Stimulated activated CD8-positive, alpha-beta memory T cell treated with anti-CD3 and anti-CD28 coated beads, Interleukin-2, amount 100 ng/mL, for 48 hours (primary cell): ENCODE data around the gene FBXO28.
A peak's percentile ranks its signal among the peaks of the same experiment; 100 is the strongest.

Experiments
- DNase-seq, 2 donors: peaks; one replicate each; pipeline ENCODE4 v3.0.0-alpha.2; 2020; ENCODE audit warnings: low read depth in 2 of 2

Gene FBXO28

GRCh38 chr1:224157316-224157715 lies 43.4 kb downstream of the FBXO28 start:
- DNase-seq: no peak

- no peak for DNase-seq
Observed at GRCh38 chr1:224159541-224159940, 45.6 kb downstream of the FBXO28 start.

GRCh38 chr1:224160171-224160682 lies 46.3 kb downstream of the FBXO28 start:
- DNase-seq: no peak

DNA sequence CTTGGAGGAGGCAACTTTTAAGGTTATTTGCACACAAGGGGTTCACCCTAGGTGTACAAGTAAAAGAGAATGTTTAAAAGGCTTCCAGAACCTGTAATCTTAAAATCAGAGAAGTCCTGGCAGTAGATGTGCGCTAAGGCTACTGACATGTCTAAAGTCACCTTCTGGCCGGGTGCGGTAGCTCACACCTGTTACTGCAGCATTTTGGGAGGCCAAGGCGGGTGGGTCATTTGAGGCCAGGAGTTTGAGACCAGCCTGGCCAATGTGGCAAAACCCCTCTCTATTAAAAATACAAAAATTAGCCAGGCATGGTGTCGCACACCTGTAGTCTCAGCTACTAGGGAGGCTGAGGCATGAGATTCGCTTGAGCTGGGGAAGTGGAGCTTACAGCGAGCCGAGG lies 48.9 kb downstream of the FBXO28 start:
- DNase-seq: no peak

- DNase-seq: no peak
Observed at GRCh38 chr1:224163311-224163710, 49.4 kb downstream of the FBXO28 start.

DNA sequence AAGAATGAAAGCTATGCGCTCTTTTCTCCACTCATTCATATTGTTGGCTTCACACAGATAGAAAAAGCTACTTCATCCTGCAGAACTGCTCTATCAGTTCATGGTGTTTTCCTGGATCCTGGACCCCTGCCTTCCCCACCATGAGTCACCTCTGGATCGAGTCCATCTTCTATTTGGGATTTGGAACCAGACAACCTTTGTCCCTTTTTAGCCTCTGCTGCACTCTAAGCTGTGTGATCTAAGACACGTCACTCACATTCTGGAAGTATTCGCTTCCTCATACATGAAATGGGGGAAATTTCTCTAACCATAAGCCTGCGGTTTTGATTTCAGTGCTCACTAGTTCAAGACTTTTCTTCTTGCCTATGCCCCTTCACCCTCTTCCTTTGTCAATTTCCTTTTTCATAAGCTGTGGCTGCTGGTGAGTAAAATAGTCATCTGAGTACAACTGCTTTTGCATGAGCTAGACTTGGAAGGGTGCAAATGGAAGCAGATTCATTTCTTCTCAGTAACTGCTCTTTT lies 55.0 kb downstream of the FBXO28 start:
- no peak for DNase-seq

DNA sequence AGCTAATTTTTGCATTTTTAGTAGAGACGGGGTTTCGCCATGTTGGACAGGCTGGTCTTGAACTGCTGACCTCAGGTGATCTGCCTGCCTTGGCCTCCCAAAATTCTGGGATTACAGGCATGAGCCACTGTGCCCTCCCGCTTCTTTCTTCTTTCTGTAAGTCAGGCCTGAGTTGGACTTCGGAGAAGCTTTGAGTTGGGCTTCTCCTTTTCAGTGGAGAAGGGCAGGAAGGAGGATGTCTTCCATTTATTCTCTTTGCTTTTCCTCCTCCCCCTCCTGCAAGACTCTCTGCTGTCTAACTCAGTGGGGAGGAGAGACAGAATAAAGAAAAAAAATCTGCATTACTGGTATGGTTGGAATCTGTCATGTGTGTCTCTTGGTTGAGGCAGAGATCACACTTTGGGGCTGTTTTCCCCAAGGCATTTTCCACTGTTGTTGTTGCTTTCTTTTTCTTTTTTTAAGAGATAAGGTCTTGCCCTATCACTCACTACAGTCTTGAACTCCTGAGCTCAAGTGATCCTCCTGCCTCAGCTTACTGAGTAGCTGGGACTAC lies 55.9 kb downstream of the FBXO28 start:
- no peak for DNase-seq

DNA sequence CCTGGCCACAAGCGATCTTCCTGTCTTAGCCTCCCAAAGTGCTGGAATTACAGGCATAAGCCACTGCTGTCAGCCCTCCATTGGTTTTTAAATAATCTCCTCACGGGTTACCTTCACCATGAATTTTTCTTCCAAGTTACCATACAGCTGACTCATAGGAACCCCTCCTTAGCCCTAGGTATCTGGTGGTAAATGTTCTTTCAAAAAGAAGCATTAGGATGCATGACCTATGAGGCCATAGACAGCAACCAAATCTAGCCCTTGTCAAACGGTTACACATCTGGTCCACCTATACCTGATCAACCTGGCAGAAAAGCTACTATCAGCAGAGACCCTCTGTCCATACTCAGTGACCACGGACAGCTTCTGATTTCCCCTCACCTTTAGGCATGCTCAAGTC lies 56.4 kb downstream of the FBXO28 start:
- no peak for DNase-seq

DNA sequence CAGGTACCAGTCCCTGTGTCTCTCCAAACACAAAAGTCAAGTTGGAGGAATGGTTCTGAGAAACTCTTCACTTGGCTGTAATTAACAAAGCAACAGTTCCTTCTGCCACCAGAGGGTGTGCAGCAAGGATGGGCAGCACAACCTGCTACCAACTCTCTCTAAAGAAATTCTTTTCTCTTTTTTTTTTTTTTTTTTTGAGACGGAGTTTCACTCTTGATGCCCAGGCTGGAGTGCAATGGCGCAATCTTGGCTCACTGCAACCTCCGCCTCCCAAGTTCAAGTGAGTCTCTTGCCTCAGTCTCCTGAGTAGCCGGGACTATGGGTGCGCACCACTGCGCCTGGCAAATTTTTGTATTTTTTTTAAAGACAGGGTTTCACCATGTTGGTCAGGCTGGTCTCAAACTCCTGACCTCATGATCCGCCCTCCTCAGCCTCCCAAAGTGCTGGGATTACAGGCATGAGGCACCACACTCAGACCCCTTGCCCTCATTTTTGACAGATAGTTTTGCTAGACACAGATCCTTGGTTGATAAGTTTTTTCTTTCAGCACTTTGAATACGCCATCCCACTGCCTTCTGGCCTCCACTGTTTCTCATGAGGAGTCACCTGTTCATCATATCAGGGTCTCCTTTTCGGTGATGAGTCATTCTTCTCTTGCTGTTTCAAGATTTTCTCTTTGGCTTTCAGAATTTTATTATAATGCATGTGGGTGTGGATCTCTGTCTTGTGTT lies 57.0 kb downstream of the FBXO28 start:
- no peak for DNase-seq

DNA sequence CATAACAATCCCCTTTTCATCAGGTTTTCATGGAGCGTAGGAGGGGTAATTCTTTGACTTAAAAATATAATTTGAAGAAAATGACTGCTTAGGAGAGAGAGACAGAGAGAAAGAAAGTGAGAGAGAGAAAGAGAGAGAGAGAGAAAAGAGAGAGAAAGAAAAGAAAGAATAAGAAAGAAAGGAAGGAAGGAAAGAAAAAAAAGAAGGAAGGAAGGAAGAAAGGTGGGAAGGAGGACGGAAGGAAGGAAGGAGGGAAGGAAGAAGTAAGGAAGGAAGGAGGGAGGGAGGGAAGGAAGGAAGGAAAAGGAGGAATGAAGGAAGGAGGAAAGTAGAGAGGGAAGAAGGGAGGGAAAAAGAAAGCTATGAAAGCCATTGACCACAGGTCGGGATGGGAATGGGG lies 58.3 kb downstream of the FBXO28 start:
- no peak for DNase-seq

DNA sequence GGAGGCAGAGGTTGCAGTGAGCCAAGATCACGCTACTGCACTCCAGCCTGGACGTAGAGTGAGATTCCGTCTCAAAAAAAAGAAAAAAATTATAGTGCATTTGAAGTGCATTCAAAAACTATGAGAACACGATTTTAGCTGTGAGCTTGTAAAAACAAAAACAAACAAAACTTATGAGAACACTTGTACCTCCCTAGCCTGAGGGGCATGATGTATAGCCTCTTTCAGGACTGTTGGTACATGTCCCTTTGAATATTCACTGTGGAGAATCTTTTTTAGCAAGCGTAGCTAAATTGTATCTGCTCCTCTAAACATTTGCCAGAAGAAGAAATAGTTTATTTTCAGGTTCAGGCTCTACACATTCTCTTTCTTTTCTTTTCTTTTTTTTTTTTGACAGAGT lies 59.6 kb downstream of the FBXO28 start:
- no peak for DNase-seq

GRCh38 chr1:224175617-224176016 lies 61.7 kb downstream of the FBXO28 start:
- no peak for DNase-seq

GRCh38 chr1:224177356-224177999 lies 63.6 kb downstream of the FBXO28 start:
- DNase-seq: no peak

GRCh38 chr1:224178894-224179293 lies 65.0 kb downstream of the FBXO28 start:
- DNase-seq: no peak

- DNase-seq: no peak
Observed at GRCh38 chr1:224180783-224181452, 67.0 kb downstream of the FBXO28 start.

DNA sequence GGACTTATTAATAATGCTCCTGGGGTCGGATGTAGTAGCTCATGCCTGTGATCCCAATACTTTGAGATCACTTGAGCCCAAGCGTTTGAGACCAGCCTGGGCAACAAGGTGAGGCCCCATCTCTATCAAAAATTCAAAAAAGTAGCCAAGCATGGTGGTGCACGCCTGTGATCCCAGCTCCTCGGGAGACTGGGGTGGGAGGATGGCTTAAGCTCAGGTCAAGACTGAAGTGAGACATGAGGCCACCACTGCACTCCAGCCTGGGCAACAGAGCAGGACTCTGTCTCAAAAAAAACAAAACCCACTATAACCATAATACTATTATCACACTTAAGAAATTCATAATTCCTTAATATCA lies 67.5 kb downstream of the FBXO28 start:
- no peak for DNase-seq

GRCh38 chr1:224182057-224182865 lies 68.3 kb downstream of the FBXO28 start:
- DNase-seq: peak in 1 of 2 donors; percentile 39

- DNase-seq: peak; percentile 69 to 77
Observed at GRCh38 chr1:224182866-224183590, 69.1 kb downstream of the FBXO28 start, which contains the start of gene DEGS1. Gene DEGS1 (plus strand): TSS chr1:224183240. CDS start chr1:224183337, 97 bp downstream.

GRCh38 chr1:224183591-224184312 lies 69.8 kb downstream of the FBXO28 start:
- peak; percentile 51 for DNase-seq

- no peak for DNase-seq
Observed at GRCh38 chr1:224185208-224185607, 71.3 kb downstream of the FBXO28 start.
